GM12878 (cell line): ENCODE results near the gene IGSF23. TPM values are rescaled to one million over a fixed set of nuclear protein-coding genes. Genes with fewer than 3 reads are reported as not detected.

Experiments used
- ATAC-seq: fragments of 200-7000 bp; cut with Tn5 transposase; 3 replicates; pipeline ENCODE4 v1.9.1; 2020; ENCODE audit warnings: mild to moderate bottlenecking, moderate library complexity
- BruUV-seq: library from RNA; stranded (reverse); fragments of 400-500 nt; replicated peaks from 2 replicates; lab custom pipeline; 2021; lab: Mats Ljungman, UMichigan
- CTCF ChIA-PET: fragments of 300-600 bp; sonication (Branson Sonifier 250); formaldehyde crosslinking; extraction: SDS; loops from one replicate; lab custom pipeline; 2021; ENCODE audit warnings: inconsistent platforms; lab: Yijun Ruan, JAX
- POLR2A ChIA-PET: fragments of 350-600 bp; formaldehyde crosslinking; extraction: SDS; loops from one replicate; lab custom pipeline; 2021; ENCODE audit warnings: inconsistent platforms; lab: Charles Lee
- RAD21 ChIA-PET: fragments of 300-600 bp; sonication (Branson Sonifier 250); formaldehyde crosslinking; loops from one replicate; lab custom pipeline; 2023; ENCODE audit warnings: antibody characterized with exemption; ENCODE audit not compliant: unreplicated experiment; lab: Charles Lee
- SMC1A ChIA-PET: fragments of 300-600 bp; sonication (Branson Sonifier 250); formaldehyde crosslinking; loops from one replicate; lab custom pipeline; 2023; ENCODE audit not compliant: unreplicated experiment, uncharacterized antibody; lab: Charles Lee
- DNase-seq: peaks from one replicate; pipeline ENCODE4 v3.0.0-alpha.2; 2011; ENCODE audit warnings: low read depth, low spot score
- FAIRE-seq: peaks from 3 replicates; lab custom pipeline; 2011; peaks lifted over from hg19 to GRCh38; lab: Jason Lieb, UNC
- H2AFZ ChIP-seq: 2 replicates; pipeline ENCODE4 v1.6.0; 2011; ENCODE audit warnings: low read depth, low read length, control low read depth; ENCODE audit not compliant: control insufficient read depth
- H3K27ac ChIP-seq: 2 replicates; pipeline ENCODE4 v1.5.1; 2011; ENCODE audit warnings: control low read depth; ENCODE audit not compliant: control insufficient read depth, insufficient read depth
- H3K27me3 ChIP-seq, 2 experiments: replicated peaks in 1 of 2; 2 replicates each; pipeline versions ENCODE4 v1.6.0 to v1.6.1; 2011; ENCODE audit warnings: low read length in 1 of 2; ENCODE audit not compliant: control insufficient read depth in 2 of 2, insufficient read depth in 2 of 2
- H3K36me3 ChIP-seq, 2 experiments: 2 replicates each; pipeline ENCODE4 v1.5.1; 2011; ENCODE audit warnings: low read length in 1 of 2; ENCODE audit not compliant: control insufficient read depth in 2 of 2, insufficient read depth in 2 of 2
- H3K4me1 ChIP-seq: 2 replicates; pipeline ENCODE4 v1.6.1; 2011; ENCODE audit warnings: mild to moderate bottlenecking, low read length, moderate library complexity, mixed read lengths; ENCODE audit not compliant: control insufficient read depth, insufficient read depth
- H3K4me2 ChIP-seq: 2 replicates; pipeline ENCODE4 v1.6.0; 2011; ENCODE audit warnings: control low read depth; ENCODE audit not compliant: control insufficient read depth, insufficient read depth
- H3K4me3 ChIP-seq: fragments of 200-600 bp; sonication (generic); 2 replicates; pipeline ENCODE4 v1.5.1; 2016
- H3K79me2 ChIP-seq: 2 replicates; pipeline ENCODE4 v1.6.0; 2011; ENCODE audit warnings: low read length; ENCODE audit not compliant: control insufficient read depth, insufficient read depth
- H3K9ac ChIP-seq: 2 replicates; pipeline ENCODE4 v1.8.0; 2011; ENCODE audit warnings: low read length, control low read depth, mixed read lengths; ENCODE audit not compliant: control insufficient read depth, insufficient read depth
- H3K9me3 ChIP-seq: replicated peaks from 3 replicates; pipeline ENCODE4 v1.5.1; 2011; ENCODE audit warnings: mild to moderate bottlenecking, low read length; ENCODE audit not compliant: control insufficient read depth, insufficient read depth
- H4K20me1 ChIP-seq: 2 replicates; pipeline ENCODE4 v1.6.0; 2011; ENCODE audit not compliant: control insufficient read depth, insufficient read depth
- FOXK2 ChIP-seq: fragments of 450-650 bp; IDR thresholded peaks from 2 replicates; pipeline ENCODE4 v1.6.1; 2017; ENCODE audit warnings: mild to moderate bottlenecking, moderate library complexity
- WGBS: methylation state at CpG from one replicate; pipeline ENCODE4 v1.1.6; 2016; ENCODE audit warnings: low lambda C conversion rate; ENCODE audit not compliant: insufficient replicate concordance, insufficient coverage; ENCODE audit errors: missing lambda C conversion rate; 5-methylcytosine and 5-hydroxymethylcytosine counted together
- in situ Hi-C: fragments of 300-500 bp; cut with MboI; formaldehyde crosslinking; loops from 9 replicates; pipeline ENCODE4 v1.14.3; 2018; ENCODE audit warnings: mixed read lengths
- intact Hi-C: fragments of 100-400 bp; cut with micrococcal nuclease; formaldehyde crosslinking; loops from one replicate; pipeline ENCODE4 v1.14.2; 2022; ENCODE audit not compliant: unreplicated experiment
- polyA plus RNA-seq, 11 experiments: library from polyadenylated mRNA; depleted of rRNA in 4 of 11; unstranded in 6 of 11; stranded (reverse) in 5 of 11; fragments of >200 nt; fragmentation: Nextera tagmentation in 4 of 11; fragmentation: Illumina TruSeq in 1 of 11; extraction: Ambion mirVana in 4 of 11; extraction: Trizol in 1 of 11; gene quantifications; 1 replicate in 1 of 11; 2 replicates in 10 of 11; pipeline versions ENCODE4 v1.2.1 to v1.2.3, GENCODE V29; 2011 to 2016; ENCODE audit warnings: inconsistent platforms in 2 of 11, missing spikeins in 2 of 11, low read depth in 1 of 11
- total RNA-seq, 4 experiments: library from RNA; depleted of rRNA in 3 of 4; stranded (reverse); fragments of >200 nt in 3 of 4; fragmentation: Illumina TruSeq in 1 of 4; extraction: Trizol in 1 of 4; gene quantifications; 2 replicates each; pipeline versions ENCODE4 v1.2.1 to v1.2.3, GENCODE V29; 2013 to 2021
- TF ChIP-seq, protein P1 (sequence below): fragments of 450-650 bp; IDR thresholded peaks from 2 replicates; pipeline ENCODE4 v1.6.1; 2017; ENCODE audit warnings: mild to moderate bottlenecking, moderate library complexity
- TF ChIP-seq, protein P2 (sequence below), 3 experiments: IDR thresholded peaks in 2 of 3; conservative IDR thresholded peaks in 1 of 3; 2 replicates each; pipeline ENCODE4 v1.5.1; 2011; ENCODE audit warnings: low read depth in 3 of 3, low read length in 3 of 3, mild to moderate bottlenecking in 3 of 3, control low read depth in 2 of 3, moderate library complexity in 2 of 3, inconsistent platforms in 1 of 3, mixed read lengths in 1 of 3; ENCODE audit not compliant: control insufficient read depth in 2 of 3, insufficient read depth in 1 of 3; ENCODE audit errors: extremely low read depth in 1 of 3

The IGSF23 gene
- total and polyA plus RNA-seq, 10 of the 15 experiments (the other 5 are each of a cell fraction or from before 2014, with no cell fraction given) = not detected

GRCh38 chr19:44585371-44586133 is 27.8 kb upstream of the IGSF23 start:
- FAIRE-seq = no peak
- SMC1A ChIA-PET = no interaction called here

More at GRCh38 chr19:44585371-44586133, 27.8 kb upstream of the IGSF23 start:
- DNase-seq (no peak), ATAC-seq (no peak)
- ChIA-PET RAD21 (interaction anchor here (0.6 kb wide), 1 partner anchor 21 kb away, joined by 3 read pairs; no protein-coding TSS in a partner anchor), CTCF (no interaction called here), POLR2A (no interaction called here)
- TF ChIP-seq, protein P1, sequence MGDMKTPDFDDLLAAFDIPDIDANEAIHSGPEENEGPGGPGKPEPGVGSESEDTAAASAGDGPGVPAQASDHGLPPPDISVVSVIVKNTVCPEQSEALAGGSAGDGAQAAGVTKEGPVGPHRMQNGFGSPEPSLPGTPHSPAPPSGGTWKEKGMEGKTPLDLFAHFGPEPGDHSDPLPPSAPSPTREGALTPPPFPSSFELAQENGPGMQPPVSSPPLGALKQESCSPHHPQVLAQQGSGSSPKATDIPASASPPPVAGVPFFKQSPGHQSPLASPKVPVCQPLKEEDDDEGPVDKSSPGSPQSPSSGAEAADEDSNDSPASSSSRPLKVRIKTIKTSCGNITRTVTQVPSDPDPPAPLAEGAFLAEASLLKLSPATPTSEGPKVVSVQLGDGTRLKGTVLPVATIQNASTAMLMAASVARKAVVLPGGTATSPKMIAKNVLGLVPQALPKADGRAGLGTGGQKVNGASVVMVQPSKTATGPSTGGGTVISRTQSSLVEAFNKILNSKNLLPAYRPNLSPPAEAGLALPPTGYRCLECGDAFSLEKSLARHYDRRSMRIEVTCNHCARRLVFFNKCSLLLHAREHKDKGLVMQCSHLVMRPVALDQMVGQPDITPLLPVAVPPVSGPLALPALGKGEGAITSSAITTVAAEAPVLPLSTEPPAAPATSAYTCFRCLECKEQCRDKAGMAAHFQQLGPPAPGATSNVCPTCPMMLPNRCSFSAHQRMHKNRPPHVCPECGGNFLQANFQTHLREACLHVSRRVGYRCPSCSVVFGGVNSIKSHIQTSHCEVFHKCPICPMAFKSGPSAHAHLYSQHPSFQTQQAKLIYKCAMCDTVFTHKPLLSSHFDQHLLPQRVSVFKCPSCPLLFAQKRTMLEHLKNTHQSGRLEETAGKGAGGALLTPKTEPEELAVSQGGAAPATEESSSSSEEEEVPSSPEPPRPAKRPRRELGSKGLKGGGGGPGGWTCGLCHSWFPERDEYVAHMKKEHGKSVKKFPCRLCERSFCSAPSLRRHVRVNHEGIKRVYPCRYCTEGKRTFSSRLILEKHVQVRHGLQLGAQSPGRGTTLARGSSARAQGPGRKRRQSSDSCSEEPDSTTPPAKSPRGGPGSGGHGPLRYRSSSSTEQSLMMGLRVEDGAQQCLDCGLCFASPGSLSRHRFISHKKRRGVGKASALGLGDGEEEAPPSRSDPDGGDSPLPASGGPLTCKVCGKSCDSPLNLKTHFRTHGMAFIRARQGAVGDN = no peak
- TF ChIP-seq, protein P2, sequence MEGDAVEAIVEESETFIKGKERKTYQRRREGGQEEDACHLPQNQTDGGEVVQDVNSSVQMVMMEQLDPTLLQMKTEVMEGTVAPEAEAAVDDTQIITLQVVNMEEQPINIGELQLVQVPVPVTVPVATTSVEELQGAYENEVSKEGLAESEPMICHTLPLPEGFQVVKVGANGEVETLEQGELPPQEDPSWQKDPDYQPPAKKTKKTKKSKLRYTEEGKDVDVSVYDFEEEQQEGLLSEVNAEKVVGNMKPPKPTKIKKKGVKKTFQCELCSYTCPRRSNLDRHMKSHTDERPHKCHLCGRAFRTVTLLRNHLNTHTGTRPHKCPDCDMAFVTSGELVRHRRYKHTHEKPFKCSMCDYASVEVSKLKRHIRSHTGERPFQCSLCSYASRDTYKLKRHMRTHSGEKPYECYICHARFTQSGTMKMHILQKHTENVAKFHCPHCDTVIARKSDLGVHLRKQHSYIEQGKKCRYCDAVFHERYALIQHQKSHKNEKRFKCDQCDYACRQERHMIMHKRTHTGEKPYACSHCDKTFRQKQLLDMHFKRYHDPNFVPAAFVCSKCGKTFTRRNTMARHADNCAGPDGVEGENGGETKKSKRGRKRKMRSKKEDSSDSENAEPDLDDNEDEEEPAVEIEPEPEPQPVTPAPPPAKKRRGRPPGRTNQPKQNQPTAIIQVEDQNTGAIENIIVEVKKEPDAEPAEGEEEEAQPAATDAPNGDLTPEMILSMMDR (IDR thresholded peaks at IDR 0.05 in 2 of 3, conservative IDR thresholded peaks at IDR 0.05 in 1 of 3; ENCODE audit: control insufficient read depth in 2 of 3, extremely low read depth in 1 of 3, insufficient read depth in 1 of 3, low read depth in 3 of 3, low read length in 3 of 3) = 0 out of 6 replicates have a peak, but pooled peaks of 1 of the 3 experiments have one; percentile 5
- TF ChIP-seq FOXK2 = no peak
- no TSS peak for BruUV-seq
- no peak overlapping the region for H3K4me2 ChIP-seq
- in situ Hi-C loops (no loop called here), intact Hi-C loops (no loop called here)
- H3K9me3 ChIP-seq = no peaks in the 10 kb centered on the region
- no peaks in the 10 kb centered on the region for H3K27me3 ChIP-seq
- no peaks in the 10 kb centered on the region for H3K79me2 ChIP-seq
- H4K20me1 ChIP-seq = no peaks in the 10 kb centered on the region
- no peak overlapping the region for H2AFZ ChIP-seq
- no peaks in the 10 kb centered on the region for H3K4me1 ChIP-seq
- H3K4me3 ChIP-seq = no peak overlapping the region
- WGBS = 2% methylated on average over 5 of the region's 5 CpGs
- H3K36me3 ChIP-seq = no peaks in the 10 kb centered on the region
- H3K27ac ChIP-seq = no peak overlapping the region
- H3K9ac ChIP-seq = no peak overlapping the region
